SH-SY5Y (cell line): ENCODE results near the gene MLN.

Experiments
- GATA2 ChIP-seq: IDR thresholded peaks from 2 replicates; pipeline ENCODE4 v1.6.1; 2011; ENCODE audit warnings: mild to moderate bottlenecking, low read depth, low read length
- GATA3 ChIP-seq: IDR thresholded peaks from 2 replicates; pipeline ENCODE4 v1.6.1; 2011; ENCODE audit warnings: low read depth, mild to moderate bottlenecking, low read length, moderate library complexity

- no peak for TF ChIP-seq GATA2
- TF ChIP-seq GATA3 = no peak
Measured at GRCh38 chr6:33785778-33786177, 18.0 kb downstream of the MLN start.
